HepG2 (cell line): ENCODE results near the gene TNFAIP8L2. TPM values are rescaled to one million over a fixed set of nuclear protein-coding genes. Genes with fewer than 3 reads are reported as not detected.

ENCODE experiments used
- CBX1 ChIP-seq: IDR thresholded peaks from one replicate; pipeline ENCODE4 v1.6.1; 2016; ENCODE audit warnings: antibody characterized with exemption, low read depth
- CCDC6 ChIP-seq: sonication (generic); formaldehyde crosslinking; IDR thresholded peaks from 2 replicates; pipeline ENCODE4 v1.8.1; 2022; ENCODE audit warnings: mild to moderate bottlenecking, missing genetic modification reagents, moderate library complexity
- E2F5 ChIP-seq: sonication (generic); formaldehyde crosslinking; conservative IDR thresholded peaks from 2 replicates; pipeline ENCODE4 v1.4.0; 2020; ENCODE audit warnings: missing genetic modification reagents
- FOXK2 ChIP-seq: fragments of 450-650 bp; IDR thresholded peaks from 2 replicates; pipeline ENCODE4 v1.6.1; 2016
- KLF11 ChIP-seq: IDR thresholded peaks from 2 replicates; pipeline ENCODE4 v1.6.1; 2016; ENCODE audit warnings: missing compliant biosample characterization
- NFYC ChIP-seq: IDR thresholded peaks from 2 replicates; pipeline ENCODE4 v1.6.1; 2016; ENCODE audit warnings: missing genetic modification reagents, missing compliant biosample characterization
- NPAS2 ChIP-seq: sonication (generic); formaldehyde crosslinking; IDR thresholded peaks from 2 replicates; pipeline ENCODE4 v1.8.0; 2022; ENCODE audit warnings: mild to moderate bottlenecking, missing genetic modification reagents, borderline replicate concordance
- RFXAP ChIP-seq: sonication (generic); formaldehyde crosslinking; IDR thresholded peaks from 2 replicates; pipeline ENCODE4 v1.4.0; 2020; ENCODE audit warnings: missing genetic modification reagents, borderline replicate concordance
- RXRA ChIP-seq: sonication (generic); formaldehyde crosslinking; IDR thresholded peaks from 2 replicates; pipeline ENCODE4 v1.5.1; 2020; ENCODE audit warnings: missing genetic modification reagents
- SIN3A ChIP-seq: IDR thresholded peaks from 2 replicates; pipeline ENCODE4 v1.6.1; 2011; ENCODE audit warnings: low read depth, mild to moderate bottlenecking, control low read depth, low read length, borderline replicate concordance
- TAF1 ChIP-seq: sonication (generic); formaldehyde crosslinking; IDR thresholded peaks from 2 replicates; pipeline ENCODE4 v1.4.0; 2020; ENCODE audit warnings: missing genetic modification reagents
- ZFP37 ChIP-seq: sonication (generic); formaldehyde crosslinking; IDR thresholded peaks from 2 replicates; pipeline ENCODE4 v1.4.0; 2020; ENCODE audit warnings: missing genetic modification reagents, borderline replicate concordance
- ZNF260 ChIP-seq: sonication (generic); formaldehyde crosslinking; IDR thresholded peaks from 2 replicates; pipeline ENCODE4 v1.4.0; 2020; ENCODE audit warnings: missing genetic modification reagents, low read depth, mild to moderate bottlenecking, borderline replicate concordance
- ZNF317 ChIP-seq: sonication (generic); formaldehyde crosslinking; IDR thresholded peaks from 2 replicates; pipeline ENCODE4 v1.5.0; 2020; ENCODE audit warnings: mild to moderate bottlenecking, missing genetic modification reagents
- ZNF572 ChIP-seq: sonication (generic); formaldehyde crosslinking; IDR thresholded peaks from 2 replicates; pipeline ENCODE4 v1.5.1; 2020; ENCODE audit warnings: mild to moderate bottlenecking, missing genetic modification reagents
- ZNF670 ChIP-seq: sonication (generic); formaldehyde crosslinking; IDR thresholded peaks from 2 replicates; pipeline ENCODE4 v1.8.0; 2022; ENCODE audit warnings: mild to moderate bottlenecking, missing genetic modification reagents, borderline replicate concordance
- ZNF879 ChIP-seq: sonication (generic); formaldehyde crosslinking; IDR thresholded peaks from 2 replicates; pipeline ENCODE4 v1.8.1; 2023; ENCODE audit warnings: missing genetic modification reagents
- polyA plus RNA-seq, 8 experiments: library from polyadenylated mRNA; depleted of rRNA in 3 of 8; stranded (reverse) in 7 of 8; unstranded in 1 of 8; fragments of >200 nt; fragmentation: Illumina TruSeq in 4 of 8; extraction: Trizol in 4 of 8; gene quantifications; 2 replicates each; pipeline versions ENCODE4 v1.2.1 to v1.2.3, GENCODE V29; 2011 to 2016; ENCODE audit warnings: low read depth in 4 of 8, missing spikeins in 1 of 8, mixed read lengths in 1 of 8; ENCODE audit not compliant: insufficient read depth in 1 of 8
- total RNA-seq, 5 experiments: library from RNA; depleted of rRNA; stranded (reverse); fragments of >200 nt; fragmentation: Illumina TruSeq; extraction: Trizol; gene quantifications; 2 replicates each; pipeline ENCODE4 v1.2.3, GENCODE V29; 2016; ENCODE audit warnings: low read depth in 1 of 5
- TF ChIP-seq, protein P1 (sequence below): sonication (generic); formaldehyde crosslinking; IDR thresholded peaks from 2 replicates; pipeline ENCODE4 v1.8.0; 2022; ENCODE audit warnings: mild to moderate bottlenecking, missing genetic modification reagents, borderline replicate concordance
- TF ChIP-seq, protein P2 (sequence below): sonication (generic); formaldehyde crosslinking; IDR thresholded peaks from 2 replicates; pipeline ENCODE4 v1.5.1; 2020; ENCODE audit warnings: mild to moderate bottlenecking, missing genetic modification reagents, borderline replicate concordance
- TF ChIP-seq, protein P3 (sequence below): sonication (generic); formaldehyde crosslinking; conservative IDR thresholded peaks from 2 replicates; pipeline ENCODE4 v1.8.1; 2023; ENCODE audit warnings: missing genetic modification reagents
- TF ChIP-seq, protein P4 (sequence below): sonication (generic); formaldehyde crosslinking; IDR thresholded peaks from 2 replicates; pipeline ENCODE4 v1.4.0; 2020; ENCODE audit warnings: missing genetic modification reagents, low read depth, mild to moderate bottlenecking, borderline replicate concordance
- TF ChIP-seq, protein P5 (sequence below): sonication (generic); formaldehyde crosslinking; IDR thresholded peaks from 2 replicates; pipeline ENCODE4 v1.8.0; 2022; ENCODE audit warnings: mild to moderate bottlenecking, missing genetic modification reagents

Gene TNFAIP8L2
- total and polyA plus RNA-seq, 2 of the 13 experiments (the other 11 are each of a cell fraction or from before 2014, with no cell fraction given): not detected

- TF ChIP-seq KLF11 (CRISPR knock-in tag) (peak; percentile 54; the same call in 1 of the 2 replicates), ZFP37 (CRISPR knock-in tag) (no peak), SIN3A (peak; percentile 51; the same call in 1 of the 2 replicates), ZNF317 (CRISPR knock-in tag) (peak; percentile 55), ZNF572 (CRISPR knock-in tag) (no peak), NFYC (CRISPR knock-in tag) (peak; percentile 84), NPAS2 (CRISPR knock-in tag) (no peak), E2F5 (CRISPR knock-in tag) (no peak), RXRA (CRISPR knock-in tag) (peak; percentile 33; the same call in 1 of the 2 replicates), CCDC6 (CRISPR knock-in tag) (no peak), CBX1 (no peak), RFXAP (peak; percentile 68), FOXK2 (no peak), ZNF879 (CRISPR knock-in tag) (no peak), TAF1 (peak; percentile 80), ZNF260 (no peak), ZNF670 (CRISPR knock-in tag) (no peak)
- TF ChIP-seq, protein P1, sequence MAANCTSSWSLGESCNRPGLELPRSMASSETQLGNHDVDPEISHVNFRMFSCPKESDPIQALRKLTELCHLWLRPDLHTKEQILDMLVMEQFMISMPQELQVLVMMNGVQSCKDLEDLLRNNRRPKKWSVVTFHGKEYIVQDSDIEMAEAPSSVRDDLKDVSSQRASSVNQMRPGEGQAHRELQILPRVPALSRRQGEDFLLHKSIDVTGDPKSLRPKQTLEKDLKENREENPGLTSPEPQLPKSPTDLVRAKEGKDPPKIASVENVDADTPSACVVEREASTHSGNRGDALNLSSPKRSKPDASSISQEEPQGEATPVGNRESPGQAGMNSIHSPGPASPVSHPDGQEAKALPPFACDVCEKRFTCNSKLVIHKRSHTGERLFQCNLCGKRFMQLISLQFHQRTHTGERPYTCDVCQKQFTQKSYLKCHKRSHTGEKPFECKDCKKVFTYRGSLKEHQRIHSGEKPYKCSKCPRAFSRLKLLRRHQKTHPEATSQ (CRISPR knock-in tag): no peak
- TF ChIP-seq, protein P2, sequence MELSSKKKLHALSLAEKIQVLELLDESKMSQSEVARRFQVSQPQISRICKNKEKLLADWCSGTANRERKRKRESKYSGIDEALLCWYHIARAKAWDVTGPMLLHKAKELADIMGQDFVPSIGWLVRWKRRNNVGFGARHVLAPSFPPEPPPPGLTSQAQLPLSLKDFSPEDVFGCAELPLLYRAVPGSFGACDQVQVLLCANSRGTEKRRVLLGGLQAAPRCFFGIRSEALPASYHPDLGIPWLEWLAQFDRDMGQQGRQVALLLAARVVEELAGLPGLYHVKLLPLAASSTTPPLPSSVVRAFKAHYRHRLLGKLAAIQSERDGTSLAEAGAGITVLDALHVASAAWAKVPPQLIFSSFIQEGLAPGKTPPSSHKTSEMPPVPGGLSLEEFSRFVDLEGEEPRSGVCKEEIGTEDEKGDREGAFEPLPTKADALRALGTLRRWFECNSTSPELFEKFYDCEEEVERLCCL (CRISPR knock-in tag): no peak
- TF ChIP-seq, protein P3, sequence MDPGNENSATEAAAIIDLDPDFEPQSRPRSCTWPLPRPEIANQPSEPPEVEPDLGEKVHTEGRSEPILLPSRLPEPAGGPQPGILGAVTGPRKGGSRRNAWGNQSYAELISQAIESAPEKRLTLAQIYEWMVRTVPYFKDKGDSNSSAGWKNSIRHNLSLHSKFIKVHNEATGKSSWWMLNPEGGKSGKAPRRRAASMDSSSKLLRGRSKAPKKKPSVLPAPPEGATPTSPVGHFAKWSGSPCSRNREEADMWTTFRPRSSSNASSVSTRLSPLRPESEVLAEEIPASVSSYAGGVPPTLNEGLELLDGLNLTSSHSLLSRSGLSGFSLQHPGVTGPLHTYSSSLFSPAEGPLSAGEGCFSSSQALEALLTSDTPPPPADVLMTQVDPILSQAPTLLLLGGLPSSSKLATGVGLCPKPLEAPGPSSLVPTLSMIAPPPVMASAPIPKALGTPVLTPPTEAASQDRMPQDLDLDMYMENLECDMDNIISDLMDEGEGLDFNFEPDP (CRISPR knock-in tag): no peak
- TF ChIP-seq, protein P4, sequence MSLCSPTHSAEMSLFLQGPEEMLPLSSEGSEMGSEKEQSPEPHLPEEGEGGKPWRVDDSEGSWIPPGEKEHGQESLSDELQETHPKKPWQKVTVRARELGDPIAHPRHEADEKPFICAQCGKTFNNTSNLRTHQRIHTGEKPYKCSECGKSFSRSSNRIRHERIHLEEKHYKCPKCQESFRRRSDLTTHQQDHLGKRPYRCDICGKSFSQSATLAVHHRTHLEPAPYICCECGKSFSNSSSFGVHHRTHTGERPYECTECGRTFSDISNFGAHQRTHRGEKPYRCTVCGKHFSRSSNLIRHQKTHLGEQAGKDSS (CRISPR knock-in tag): peak; percentile 71; the same call in 1 of the 2 replicates
- TF ChIP-seq, protein P5, sequence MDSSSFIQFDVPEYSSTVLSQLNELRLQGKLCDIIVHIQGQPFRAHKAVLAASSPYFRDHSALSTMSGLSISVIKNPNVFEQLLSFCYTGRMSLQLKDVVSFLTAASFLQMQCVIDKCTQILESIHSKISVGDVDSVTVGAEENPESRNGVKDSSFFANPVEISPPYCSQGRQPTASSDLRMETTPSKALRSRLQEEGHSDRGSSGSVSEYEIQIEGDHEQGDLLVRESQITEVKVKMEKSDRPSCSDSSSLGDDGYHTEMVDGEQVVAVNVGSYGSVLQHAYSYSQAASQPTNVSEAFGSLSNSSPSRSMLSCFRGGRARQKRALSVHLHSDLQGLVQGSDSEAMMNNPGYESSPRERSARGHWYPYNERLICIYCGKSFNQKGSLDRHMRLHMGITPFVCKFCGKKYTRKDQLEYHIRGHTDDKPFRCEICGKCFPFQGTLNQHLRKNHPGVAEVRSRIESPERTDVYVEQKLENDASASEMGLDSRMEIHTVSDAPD (CRISPR knock-in tag): no peak
Observed at GRCh38 chr1:151198254-151199127, 42.0 kb downstream of the TNFAIP8L2 start, which contains the start of gene PIP5K1A (continued).
